GM12892 (cell line): ENCODE results near the gene P2RX1.

Experiments used
- POLR2A ChIP-seq: IDR thresholded peaks from 2 replicates; pipeline ENCODE4 v1.6.1; 2011; ENCODE audit warnings: low read depth, low read length, control low read depth
- POLR2AphosphoS5 ChIP-seq: IDR thresholded peaks from 2 replicates; pipeline ENCODE4 v1.6.1; 2011; ENCODE audit warnings: low read depth, low read length, control low read depth
- TAF1 ChIP-seq: IDR thresholded peaks from 2 replicates; pipeline ENCODE4 v1.6.1; 2011; ENCODE audit warnings: low read depth, mild to moderate bottlenecking, control low read depth, low read length, borderline replicate concordance

DNA sequence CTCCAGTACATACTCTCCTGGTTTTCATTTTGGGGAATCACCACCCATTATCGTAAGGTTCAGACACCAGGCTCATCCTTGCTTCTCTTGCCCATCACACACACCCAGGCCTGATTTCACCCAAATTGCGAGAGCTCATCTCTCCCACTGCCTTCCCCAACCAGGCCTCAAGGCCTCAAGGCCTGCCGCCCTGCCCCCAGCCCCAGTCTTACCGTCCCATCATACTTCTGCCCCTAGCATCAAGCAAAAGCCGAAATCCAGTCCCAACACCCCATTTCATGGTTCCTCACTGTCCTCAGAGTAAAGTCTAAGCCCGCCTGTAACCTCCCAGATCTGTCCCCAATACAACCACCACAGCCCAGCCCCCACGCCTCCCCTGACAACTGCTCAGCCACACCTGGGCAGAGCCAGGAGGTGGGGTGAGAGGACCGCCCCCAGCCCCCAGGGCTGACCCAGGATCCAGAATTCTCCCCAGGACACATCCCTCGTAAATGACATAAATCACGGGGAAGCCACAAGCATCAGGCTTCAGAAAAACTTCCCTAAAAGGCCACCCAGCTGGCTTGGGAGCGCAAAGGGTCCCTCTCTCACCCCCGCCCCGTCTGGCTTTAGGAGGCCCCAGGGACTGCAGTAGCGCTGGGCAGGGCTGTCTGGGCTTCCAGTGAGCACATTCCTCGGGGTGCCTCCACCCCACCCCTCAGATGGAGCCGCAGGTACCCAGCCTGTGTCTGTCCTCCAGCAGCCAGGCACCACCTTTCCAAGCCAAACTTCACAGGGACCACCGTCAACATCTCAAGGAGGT, 9.6 kb upstream of the P2RX1 start:
- TF ChIP-seq POLR2A (no peak), POLR2AphosphoS5 (no peak), TAF1 (no peak)
